HG03432 (cell line): ENCODE results near the gene NTSR2.

ENCODE experiments used
- ATAC-seq: cut with Tn5 transposase; IDR thresholded peaks from one replicate; pipeline ENCODE4 v1.9.1; 2021; ENCODE audit warnings: mild to moderate bottlenecking, moderate library complexity; ENCODE audit not compliant: unreplicated experiment

NTSR2 gene

GRCh38 chr2:11658208-11659114 lies 11.5 kb downstream of the NTSR2 start:
- no peak for ATAC-seq

DNA sequence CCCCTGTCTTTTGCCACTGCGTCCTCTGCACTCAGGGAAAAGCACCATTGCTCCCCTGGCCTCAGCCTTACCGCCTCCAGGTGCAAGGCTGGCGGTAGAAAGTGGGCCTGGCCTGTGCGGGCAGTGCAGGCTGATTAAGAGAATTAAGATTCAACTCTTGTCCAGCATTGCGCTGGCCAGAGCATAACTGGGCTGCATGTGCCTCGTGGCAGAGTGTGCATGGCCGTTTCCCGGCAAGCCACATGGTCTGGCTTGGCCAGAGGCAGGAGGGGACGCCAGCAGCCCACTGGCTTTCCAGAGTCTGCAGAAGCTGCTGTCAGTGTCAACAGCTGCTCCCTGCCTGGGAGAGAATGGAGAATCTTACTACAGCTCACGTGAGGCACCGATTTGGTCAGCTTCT lies 12.3 kb downstream of the NTSR2 start:
- no peak for ATAC-seq

GRCh38 chr2:11657195-11657594 lies 12.8 kb downstream of the NTSR2 start:
- ATAC-seq: no peak

DNA sequence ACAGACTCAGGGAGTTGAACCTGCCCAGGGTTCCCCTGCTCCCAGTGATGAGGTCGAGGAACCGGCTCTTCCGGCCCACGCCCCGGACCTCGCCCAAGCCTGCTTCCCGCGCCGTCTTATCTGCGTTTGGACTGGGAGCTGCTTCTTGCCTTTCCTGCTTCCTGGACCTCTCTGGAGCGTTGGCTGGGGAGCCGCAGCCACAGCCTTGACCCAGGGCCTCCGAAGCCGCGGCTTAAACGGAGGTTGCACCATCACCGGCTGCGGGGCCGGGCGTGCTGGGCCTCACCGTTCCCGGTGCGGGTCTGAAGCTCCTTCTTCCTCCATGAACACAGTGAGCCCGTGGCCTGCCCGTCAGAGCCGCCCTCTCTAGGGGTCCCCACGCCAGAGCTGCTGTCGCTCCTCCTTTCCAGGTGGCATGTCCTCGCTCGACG lies 13.3 kb downstream of the NTSR2 start:
- no peak for ATAC-seq

- ATAC-seq: no peak
These were observed 13.7 kb downstream of the NTSR2 start for GRCh38 chr2:11656252-11656651.

- ATAC-seq: no peak
These were observed 14.5 kb downstream of the NTSR2 start for GRCh38 chr2:11655495-11655894.

- no peak for ATAC-seq
These were observed 17.4 kb downstream of the NTSR2 start for GRCh38 chr2:11652553-11652952.

DNA sequence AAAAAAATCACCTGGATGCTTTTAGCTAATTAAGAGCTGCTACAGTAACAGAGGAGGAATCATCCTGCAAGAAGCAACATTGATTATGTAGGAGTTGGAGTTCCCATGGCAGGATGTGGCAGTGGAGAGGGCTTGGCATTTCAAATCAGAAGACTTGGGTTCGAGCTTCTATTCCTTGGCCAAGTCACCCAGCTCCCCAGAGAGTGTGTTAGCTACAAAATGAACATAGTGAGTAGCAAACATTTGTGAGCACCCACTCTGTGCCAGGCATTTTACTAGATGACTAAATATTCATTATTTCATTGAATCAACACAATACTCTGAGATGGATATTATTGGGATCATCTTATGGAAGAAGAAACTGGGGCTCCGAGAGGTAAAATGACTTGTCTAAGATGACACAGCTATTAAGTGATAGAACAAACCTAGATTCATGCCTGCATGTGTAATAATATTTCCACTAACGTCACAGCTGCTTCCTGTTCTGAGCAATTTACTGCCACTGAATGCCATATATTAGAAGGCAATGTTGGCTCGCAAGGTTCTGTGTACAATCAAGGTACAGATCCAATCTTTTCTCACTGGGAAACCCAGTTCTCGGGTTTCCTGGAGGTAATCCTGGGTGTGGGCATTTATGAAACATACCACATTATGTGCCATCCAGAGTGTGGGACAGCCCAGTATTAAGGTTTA lies 18.0 kb downstream of the NTSR2 start:
- no peak for ATAC-seq

GRCh38 chr2:11649093-11649492 lies 20.9 kb downstream of the NTSR2 start:
- ATAC-seq: no peak

DNA sequence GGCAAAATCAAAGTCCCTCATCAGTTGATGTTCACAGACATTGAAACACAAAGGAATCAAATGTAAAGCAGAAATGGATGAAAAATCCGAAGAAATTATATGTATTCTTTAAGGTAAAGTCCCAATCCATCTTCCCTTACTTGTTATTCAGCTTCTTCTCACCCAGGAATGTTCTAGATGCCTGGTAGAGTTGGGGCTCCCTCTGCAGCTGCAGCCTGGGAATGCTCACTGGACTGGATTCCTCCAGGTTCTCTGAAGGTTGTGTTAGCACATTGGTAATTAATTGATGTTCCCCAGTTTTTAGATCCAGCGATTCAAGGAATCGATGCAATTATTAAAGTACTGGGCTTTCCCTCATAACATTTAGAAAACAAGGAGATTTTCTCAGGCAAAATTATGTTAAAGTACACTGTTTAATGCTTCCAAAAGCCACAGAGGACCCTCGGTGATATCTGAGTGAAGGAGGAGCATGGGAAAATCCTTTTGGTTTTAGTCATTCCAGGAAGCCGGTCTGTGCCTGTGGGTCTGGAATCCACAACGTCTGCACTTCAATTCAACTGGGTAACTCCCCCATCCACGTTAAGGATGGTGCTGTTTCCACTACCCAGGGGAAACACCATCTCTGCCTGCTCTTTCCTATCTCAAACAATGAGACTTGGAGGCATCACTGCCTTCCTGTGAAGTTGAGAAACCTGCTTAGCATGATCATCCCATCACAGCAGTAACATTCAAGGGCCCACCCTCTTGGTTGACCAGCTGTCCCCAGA lies 22.0 kb downstream of the NTSR2 start:
- ATAC-seq: no peak

- ATAC-seq: no peak
These were observed 23.5 kb downstream of the NTSR2 start for GRCh38 chr2:11646530-11646929.

DNA sequence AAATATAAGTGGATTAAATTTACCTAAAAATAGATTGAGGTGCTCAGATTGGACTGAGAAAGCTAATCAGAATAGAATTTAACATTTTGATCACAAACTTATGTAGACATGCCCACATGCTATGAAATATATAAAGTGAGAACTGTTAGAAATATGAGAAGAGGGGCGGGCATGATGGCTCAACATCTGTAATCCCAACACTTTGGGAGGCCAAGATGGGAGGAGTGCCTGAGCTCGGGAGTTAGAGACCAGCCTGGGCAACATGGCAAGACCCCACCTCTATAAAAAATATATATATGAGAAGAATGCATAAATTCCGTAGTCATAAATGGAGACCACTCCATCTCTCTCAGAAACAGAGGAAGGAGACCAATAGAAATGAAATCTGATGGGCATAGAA lies 25.7 kb downstream of the NTSR2 start:
- no peak for ATAC-seq

- no peak for ATAC-seq
These were observed 27.0 kb downstream of the NTSR2 start for GRCh38 chr2:11642972-11643371.

DNA sequence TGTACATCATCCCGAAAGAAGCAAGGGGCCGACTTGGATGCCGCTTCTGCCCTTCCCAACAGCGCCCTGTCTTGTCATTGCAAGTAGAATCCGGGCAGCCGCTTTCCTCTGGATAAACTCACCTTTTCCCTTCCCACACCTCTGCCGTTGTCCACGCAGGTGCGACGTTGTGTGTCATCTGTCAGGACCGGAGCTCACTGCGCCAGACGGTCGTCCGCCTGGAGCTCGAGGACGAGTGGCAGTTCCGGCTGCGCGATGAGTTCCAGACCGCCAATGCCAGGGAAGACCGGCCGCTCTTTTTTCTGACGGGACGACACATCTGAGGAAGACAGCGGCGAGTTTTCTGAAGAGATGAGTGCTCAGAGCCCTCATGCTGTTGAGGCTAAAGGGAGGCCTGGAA lies 29.9 kb downstream of the NTSR2 start:
- ATAC-seq: no peak

GRCh38 chr2:11639503-11639902 lies 30.5 kb downstream of the NTSR2 start:
- ATAC-seq: no peak

GRCh38 chr2:11637546-11637945 lies 32.4 kb downstream of the NTSR2 start:
- no peak for ATAC-seq

DNA sequence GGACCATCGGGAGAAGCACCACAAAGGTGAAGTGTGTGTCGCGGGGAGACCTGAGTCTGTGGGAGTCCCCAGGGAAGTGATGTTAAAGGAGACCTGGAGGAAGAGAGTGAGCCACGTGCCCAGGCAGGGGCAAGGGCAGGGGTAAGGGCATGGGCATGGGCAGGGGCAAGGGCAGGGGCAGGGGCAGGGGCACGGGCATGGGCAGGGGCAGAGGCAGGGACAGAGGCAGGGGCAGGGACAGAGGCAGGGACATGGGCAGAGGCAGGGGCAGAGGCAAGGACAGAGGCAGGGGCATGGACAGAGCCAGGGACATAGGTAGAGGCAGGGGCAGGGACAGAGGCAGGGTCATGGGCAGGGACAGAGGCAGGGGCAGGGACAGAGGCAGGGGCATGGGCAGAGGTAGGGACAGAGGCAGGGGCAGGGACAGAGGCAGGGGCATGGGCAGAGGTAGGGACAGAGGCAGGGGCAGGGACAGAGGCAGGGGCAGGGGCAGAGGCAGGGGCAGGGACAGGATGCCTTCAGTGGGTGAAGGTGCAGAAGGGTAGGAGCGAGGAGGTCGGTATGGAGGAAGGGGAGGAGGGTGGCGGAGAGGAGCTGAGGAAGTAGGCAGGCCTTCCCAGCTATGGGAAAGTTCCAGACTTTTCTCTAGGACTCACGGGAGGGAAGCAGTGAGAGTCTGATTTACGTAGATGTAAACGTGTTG lies 33.3 kb downstream of the NTSR2 start:
- ATAC-seq: no peak

GRCh38 chr2:11635141-11635540 lies 34.9 kb downstream of the NTSR2 start:
- no peak for ATAC-seq

DNA sequence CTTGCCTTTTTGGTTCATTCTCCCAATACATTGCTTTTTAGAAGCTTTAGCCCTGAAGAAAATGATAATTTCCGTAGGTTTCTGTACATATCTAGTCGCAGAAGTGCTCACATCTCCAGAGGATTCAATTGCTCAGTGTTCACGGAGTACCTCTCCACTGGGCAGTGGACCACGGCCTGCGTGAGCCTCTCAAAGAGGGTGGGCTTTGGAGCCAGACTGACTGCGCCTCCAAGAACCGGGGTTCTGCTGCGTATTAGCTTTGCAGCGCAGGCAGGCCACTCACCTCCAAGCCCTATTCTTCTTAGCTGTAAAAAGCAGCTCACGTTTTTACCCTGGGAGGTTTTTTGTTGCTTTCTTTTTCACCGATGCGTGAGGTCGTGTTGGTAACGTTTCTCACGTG lies 35.4 kb downstream of the NTSR2 start:
- ATAC-seq: no peak

DNA sequence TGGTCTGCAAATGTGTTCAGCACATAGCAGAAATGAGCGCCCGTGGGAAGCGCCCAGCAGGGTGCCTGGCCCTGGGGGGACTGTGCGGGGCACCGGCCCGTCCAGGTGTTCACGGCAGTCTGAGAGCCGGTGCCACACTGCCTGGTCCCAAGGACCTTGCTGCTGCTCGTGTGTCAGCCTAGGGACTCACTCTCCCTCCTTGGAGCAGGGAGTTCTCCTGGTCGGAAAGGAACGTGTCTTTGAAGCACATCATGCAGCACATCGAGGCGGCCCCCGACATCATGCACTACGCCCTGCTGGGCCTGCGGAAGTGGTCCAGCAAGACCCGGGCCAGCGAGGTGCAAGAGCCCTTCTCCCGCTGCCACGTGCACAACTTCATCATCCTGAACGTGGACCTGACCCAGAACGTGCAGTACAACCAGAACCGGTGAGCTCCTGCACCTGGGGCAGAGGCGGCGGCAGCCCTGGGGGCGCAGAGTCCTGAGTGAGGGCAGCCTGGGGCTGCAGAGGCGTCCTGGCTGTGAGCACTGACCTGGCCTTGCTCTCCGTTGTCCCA lies 36.0 kb downstream of the NTSR2 start:
- no peak for ATAC-seq

- ATAC-seq: no peak
These were observed 38.5 kb downstream of the NTSR2 start for GRCh38 chr2:11631462-11631861.
